Omental fat pad (tissue), 4 donors: Measurements from ENCODE around the gene SH2D4B. TPM values are rescaled to one million over a fixed set of nuclear protein-coding genes. Genes with fewer than 3 reads are reported as not detected.
"Not testable (repeated sequence)": the region's sequence is repeated elsewhere in the genome, so short reads cannot be mapped to it uniquely, and the experiment has no call there.

Experiments used
- ATAC-seq: fragments of 150-250 bp; one replicate; pipeline ENCODE4 v1.9.1; 2016; ENCODE audit warnings: mild to moderate bottlenecking, moderate library complexity; ENCODE audit not compliant: low FRiP score
- DNase-seq: peaks from one replicate; pipeline ENCODE4 v3.0.0-alpha.2; 2019; ENCODE audit warnings: low spot score
- total RNA-seq, 4 donors: library from RNA; depleted of rRNA; stranded (reverse); fragments of >200 nt; gene quantifications; one replicate each; pipeline ENCODE4 v1.1.0, GENCODE V29; 2016
- TF ChIP-seq, protein P1 (sequence below), 3 donors: fragments of 450-650 bp; IDR thresholded peaks; one replicate each; pipeline ENCODE4 v1.5.1; 2016 to 2017; ENCODE audit warnings: antibody characterized with exemption in 3 of 3, mild to moderate bottlenecking in 3 of 3, moderate library complexity in 2 of 3

The SH2D4B gene
- total RNA-seq, 4 donors from 2014 or later: 0.13 TPM; not detected in 3

DNA sequence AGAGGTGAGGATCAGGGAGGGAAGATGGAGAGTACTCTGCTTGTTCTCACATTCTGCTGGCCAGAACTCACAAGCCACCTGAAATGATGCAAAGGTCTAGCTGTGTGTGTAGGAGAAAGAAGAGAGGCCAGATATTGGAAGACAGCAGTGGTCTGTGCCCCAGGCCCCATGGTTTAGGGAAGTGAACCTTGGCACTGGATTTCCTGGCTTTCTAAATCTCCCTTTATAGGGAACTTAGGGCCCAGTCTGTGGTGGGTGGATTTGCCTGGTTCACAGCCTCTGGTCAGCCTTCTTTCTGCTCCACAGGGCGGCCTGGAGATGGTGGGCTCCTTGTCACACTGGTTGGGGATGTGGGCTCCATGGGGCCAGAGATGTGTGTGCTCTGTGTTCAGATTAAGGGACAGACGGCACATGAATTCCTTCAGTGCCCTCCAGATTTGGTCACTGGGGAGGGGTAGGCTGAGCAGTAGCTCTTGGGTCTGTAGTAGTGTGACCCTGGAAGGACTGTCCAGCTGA, 9.5 kb upstream of the SH2D4B start:
- ATAC-seq (no peak), DNase-seq (no peak)
- TF ChIP-seq, protein P1, sequence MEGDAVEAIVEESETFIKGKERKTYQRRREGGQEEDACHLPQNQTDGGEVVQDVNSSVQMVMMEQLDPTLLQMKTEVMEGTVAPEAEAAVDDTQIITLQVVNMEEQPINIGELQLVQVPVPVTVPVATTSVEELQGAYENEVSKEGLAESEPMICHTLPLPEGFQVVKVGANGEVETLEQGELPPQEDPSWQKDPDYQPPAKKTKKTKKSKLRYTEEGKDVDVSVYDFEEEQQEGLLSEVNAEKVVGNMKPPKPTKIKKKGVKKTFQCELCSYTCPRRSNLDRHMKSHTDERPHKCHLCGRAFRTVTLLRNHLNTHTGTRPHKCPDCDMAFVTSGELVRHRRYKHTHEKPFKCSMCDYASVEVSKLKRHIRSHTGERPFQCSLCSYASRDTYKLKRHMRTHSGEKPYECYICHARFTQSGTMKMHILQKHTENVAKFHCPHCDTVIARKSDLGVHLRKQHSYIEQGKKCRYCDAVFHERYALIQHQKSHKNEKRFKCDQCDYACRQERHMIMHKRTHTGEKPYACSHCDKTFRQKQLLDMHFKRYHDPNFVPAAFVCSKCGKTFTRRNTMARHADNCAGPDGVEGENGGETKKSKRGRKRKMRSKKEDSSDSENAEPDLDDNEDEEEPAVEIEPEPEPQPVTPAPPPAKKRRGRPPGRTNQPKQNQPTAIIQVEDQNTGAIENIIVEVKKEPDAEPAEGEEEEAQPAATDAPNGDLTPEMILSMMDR (IDR thresholded peaks at IDR 0.05): no peak

DNA sequence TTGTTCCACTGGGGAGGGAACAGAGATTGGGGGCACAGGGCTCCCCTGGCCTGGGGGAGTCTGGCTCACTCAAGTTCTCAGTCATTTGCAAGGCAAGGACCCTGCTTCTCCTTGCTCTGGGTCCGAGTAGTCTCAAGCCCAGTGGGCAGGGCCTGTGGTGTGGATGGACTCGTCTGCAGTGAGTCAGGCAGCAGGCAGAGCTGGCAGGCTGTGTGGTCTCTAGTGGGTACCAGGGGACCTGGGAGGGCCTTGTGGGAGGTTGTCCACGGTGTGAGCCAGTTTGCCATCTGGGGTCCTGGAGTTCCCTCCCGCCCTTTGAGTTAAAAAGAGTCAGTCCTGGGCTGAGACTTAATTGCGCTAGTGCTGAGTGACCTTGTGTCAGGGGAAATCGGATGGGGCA, 8.8 kb upstream of the SH2D4B start:
- no peak for DNase-seq
- ATAC-seq: no peak
- TF ChIP-seq, protein P1 (IDR thresholded peaks at IDR 0.05): no peak

DNA sequence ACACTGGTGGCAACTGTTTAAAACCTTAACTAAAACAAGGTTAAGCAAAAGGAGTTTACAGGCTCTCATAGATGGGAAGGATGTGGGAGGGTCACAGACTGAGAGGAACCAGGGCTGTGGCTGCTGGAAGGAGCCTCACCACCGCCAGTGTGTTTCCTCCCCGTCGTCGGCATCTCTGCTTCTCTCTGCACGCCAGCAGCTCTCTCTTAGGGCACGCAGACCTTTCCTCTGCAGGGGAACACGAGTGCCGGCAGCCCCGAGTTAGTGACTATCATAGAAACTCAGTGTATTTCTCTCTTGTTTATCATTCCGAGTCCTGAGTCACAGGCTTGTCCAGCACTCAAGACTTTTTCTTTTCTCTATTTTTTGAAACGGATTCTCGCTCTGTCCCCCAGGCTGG, 8.1 kb upstream of the SH2D4B start:
- DNase-seq (no peak), ATAC-seq (no peak)
- TF ChIP-seq, protein P1 (IDR thresholded peaks at IDR 0.05): no peak

DNA sequence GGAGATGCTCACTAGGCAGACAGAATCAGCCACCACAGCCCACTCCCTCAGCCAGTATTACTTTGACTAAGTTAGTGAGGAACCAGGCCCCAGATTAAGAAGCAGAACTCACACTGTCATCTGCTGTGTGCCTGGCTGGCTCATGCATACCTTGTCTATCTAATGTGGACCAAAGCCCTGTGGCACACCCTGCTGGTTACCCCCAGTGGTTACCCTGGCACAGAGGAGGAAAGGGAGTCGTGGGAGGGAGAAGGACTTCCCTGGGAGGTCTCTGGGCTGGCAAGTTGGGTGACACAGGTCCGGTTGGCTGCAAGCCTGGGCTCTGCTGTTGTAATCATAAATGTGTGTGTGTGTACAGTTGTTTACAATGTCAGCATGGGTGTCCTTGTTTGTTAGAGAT, 7.5 kb upstream of the SH2D4B start:
- ATAC-seq (no peak), DNase-seq (no peak)
- TF ChIP-seq, protein P1 (IDR thresholded peaks at IDR 0.05): no peak

DNA sequence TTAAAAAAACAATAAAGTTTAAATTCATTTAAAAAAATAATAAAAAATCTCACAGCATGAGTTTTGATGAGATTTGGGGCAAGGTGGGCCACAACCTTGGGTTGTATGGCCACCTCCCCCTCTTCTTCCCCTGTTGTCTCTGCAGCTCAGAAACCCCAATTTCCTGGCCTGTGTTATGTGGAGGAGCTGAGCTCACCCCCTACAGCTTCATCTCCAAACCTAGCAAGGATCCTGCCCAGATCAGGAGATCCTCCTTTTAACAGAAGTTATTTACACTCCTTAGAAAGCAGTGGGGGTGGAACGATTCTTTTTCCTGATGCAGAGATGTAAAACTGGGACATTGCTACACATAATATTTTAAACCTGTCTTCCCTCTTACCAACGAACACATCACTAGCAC, 6.9 kb upstream of the SH2D4B start:
- TF ChIP-seq, protein P1 (IDR thresholded peaks at IDR 0.05): no peak
- ATAC-seq: no peak
- no peak for DNase-seq

DNA sequence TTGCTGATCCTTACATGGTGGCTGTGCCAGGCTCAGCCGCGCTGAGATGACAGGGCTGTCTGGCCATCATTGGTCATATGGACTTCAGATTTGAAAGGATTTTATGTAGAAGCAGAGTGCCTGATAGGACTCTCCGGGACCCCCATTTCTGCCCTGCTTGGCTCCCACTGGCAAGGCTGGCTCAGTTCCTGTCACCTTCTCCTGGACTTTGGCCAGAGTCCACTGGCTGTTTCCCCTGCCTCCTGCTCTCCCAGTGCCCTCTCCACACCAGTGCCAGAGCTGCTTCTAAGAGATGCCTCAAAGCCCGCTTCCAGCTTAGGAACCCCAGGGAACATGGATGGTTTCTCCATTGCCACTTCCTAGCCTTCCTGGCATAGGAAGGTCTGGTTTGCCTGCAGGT, 5.1 kb upstream of the SH2D4B start:
- TF ChIP-seq, protein P1 (IDR thresholded peaks at IDR 0.05): no peak
- ATAC-seq (no peak), DNase-seq (no peak)

DNA sequence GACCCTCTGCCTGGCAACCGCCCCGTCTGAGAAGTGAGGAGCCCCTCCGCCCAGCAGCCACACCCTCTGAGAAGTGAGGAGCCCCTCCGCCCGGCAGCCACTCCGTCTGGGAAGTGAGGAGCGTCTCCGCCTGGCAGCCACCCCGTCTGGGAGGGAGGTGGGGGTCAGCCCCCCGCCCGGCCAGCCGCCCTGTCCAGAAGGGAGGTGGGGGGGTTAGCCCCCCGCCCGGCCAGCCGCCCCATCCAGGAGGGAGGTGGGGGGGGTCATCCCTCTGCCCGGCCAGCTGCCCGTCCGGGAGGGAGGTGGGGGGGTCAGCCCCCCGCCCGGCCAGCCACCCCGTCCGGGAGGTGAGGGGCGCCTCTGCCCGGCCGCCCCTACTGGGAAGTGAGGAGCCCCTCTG, 3.6 kb upstream of the SH2D4B start:
- ATAC-seq, DNase-seq: not testable (repeated sequence)

DNA sequence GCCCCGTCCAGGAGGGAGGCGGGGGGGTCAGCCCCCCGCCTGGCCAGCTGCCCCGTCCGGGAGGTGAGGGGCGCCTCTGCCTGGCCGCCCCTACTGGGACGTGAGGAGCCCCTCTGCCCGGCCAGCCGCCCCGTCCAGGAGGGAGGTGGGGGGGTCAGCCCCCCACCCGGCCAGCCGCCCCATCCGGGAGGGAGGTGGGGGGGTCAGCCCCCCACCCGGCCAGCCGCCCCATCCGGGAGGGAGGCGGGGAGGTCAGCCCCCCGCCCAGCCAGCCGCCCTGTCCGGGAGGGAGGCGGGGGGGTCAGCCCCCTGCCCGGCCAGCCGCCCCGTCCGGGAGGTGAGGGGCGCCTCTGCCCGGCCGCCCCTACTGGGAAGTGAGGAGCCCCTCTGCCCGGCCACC, 3.1 kb upstream of the SH2D4B start:
- not testable (repeated sequence) for DNase-seq, ATAC-seq
